HepG2 (cell line): ENCODE measurements around the gene MCC. TPM values are rescaled to one million over a fixed set of nuclear protein-coding genes. Genes with fewer than 3 reads are reported as not detected.

Experiments
- ATAC-seq: fragments of 200-7000 bp; cut with Tn5 transposase; 3 replicates; pipeline ENCODE4 v1.9.1; 2020; ENCODE audit warnings: mild to moderate bottlenecking, moderate library complexity
- BruUV-seq: library from RNA; stranded (reverse); fragments of 400-500 nt; replicated peaks from 2 replicates; lab custom pipeline; 2021; lab: Mats Ljungman, UMichigan
- CTCF ChIA-PET: fragments of 300-600 bp; formaldehyde crosslinking; extraction: SDS; loops from one replicate; lab custom pipeline; 2021; ENCODE audit warnings: low total read pairs, inconsistent platforms, low intra/inter-chr PET ratio; lab: Yijun Ruan, JAX
- POLR2A ChIA-PET: fragments of 350-600 bp; sonication (Branson Sonifier 250); formaldehyde crosslinking; loops from one replicate; lab custom pipeline; 2020; ENCODE audit warnings: antibody characterized with exemption, inconsistent platforms; lab: Yijun Ruan, JAX
- DNase-seq: peaks from one replicate; pipeline ENCODE4 v3.0.0-alpha.2; 2015; ENCODE audit warnings: low spot score
- FAIRE-seq: peaks from 3 replicates; lab custom pipeline; 2011; peaks lifted over from hg19 to GRCh38; lab: Jason Lieb, UNC
- H2AFZ ChIP-seq: one replicate; pipeline ENCODE4 v1.6.1; 2011; ENCODE audit warnings: low read length, inconsistent platforms
- H3K27ac ChIP-seq: fragments of 300-600 bp; 3 replicates; pipeline ENCODE4 v1.8.0; 2011; ENCODE audit warnings: mixed run types, mild to moderate bottlenecking, mixed read lengths, low read length, inconsistent platforms; ENCODE audit not compliant: insufficient read depth; ENCODE audit errors: extremely low read length
- H3K27me3 ChIP-seq, 2 experiments: fragments of 200-600 bp in 1 of 2; 2 replicates in 1 of 2; 3 replicates in 1 of 2; pipeline versions ENCODE4 v1.6.0 to v1.8.0; 2011; ENCODE audit warnings: low read length in 2 of 2, mild to moderate bottlenecking in 2 of 2, moderate library complexity in 2 of 2, inconsistent platforms in 1 of 2; ENCODE audit not compliant: insufficient read depth in 2 of 2, control insufficient read depth in 1 of 2
- H3K36me3 ChIP-seq, 2 experiments: fragments of 200-600 bp in 1 of 2; replicated peaks in 1 of 2; 2 replicates in 1 of 2; 3 replicates in 1 of 2; pipeline versions ENCODE4 v1.5.1 to v1.8.0; 2011; ENCODE audit warnings: low read length in 2 of 2, inconsistent platforms in 1 of 2; ENCODE audit not compliant: insufficient read depth in 2 of 2, control insufficient read depth in 1 of 2
- H3K4me1 ChIP-seq: 2 replicates; pipeline ENCODE4 v1.5.1; 2012; ENCODE audit warnings: low read length, inconsistent platforms; ENCODE audit not compliant: insufficient read depth
- H3K4me2 ChIP-seq: 2 replicates; pipeline ENCODE4 v1.6.0; 2011; ENCODE audit warnings: low read depth, low read length, inconsistent platforms
- H3K4me3 ChIP-seq, 3 experiments: fragments of 200-600 bp in 1 of 3; sonication (generic), shearing (Covaris generic) in 1 of 3; replicated peaks in 1 of 3; 2 replicates each; pipeline ENCODE4 v1.5.1; 2011 to 2016; ENCODE audit warnings: low read length in 3 of 3, inconsistent platforms in 2 of 3, low read depth in 2 of 3, mild to moderate bottlenecking in 2 of 3, control low read depth in 1 of 3, mixed read lengths in 1 of 3; ENCODE audit not compliant: insufficient read depth in 1 of 3
- H3K79me2 ChIP-seq: one replicate; pipeline ENCODE4 v1.6.1; 2011; ENCODE audit warnings: low read length, inconsistent platforms; ENCODE audit not compliant: insufficient read depth
- H3K9ac ChIP-seq: 2 replicates; pipeline ENCODE4 v1.6.0; 2011; ENCODE audit warnings: mild to moderate bottlenecking, low read depth, low read length, inconsistent platforms; ENCODE audit not compliant: insufficient read depth
- H3K9me3 ChIP-seq: 2 replicates; pipeline ENCODE4 v1.5.1; 2012; ENCODE audit warnings: mild to moderate bottlenecking, low read length
- H4K20me1 ChIP-seq: 2 replicates; pipeline ENCODE4 v1.6.0; 2011; ENCODE audit warnings: inconsistent platforms, mild to moderate bottlenecking, low read length, moderate library complexity; ENCODE audit not compliant: insufficient read depth
- GLI4 ChIP-seq: sonication (generic); formaldehyde crosslinking; IDR thresholded peaks from 2 replicates; pipeline ENCODE4 v1.5.1; 2020; ENCODE audit warnings: missing genetic modification reagents, mild to moderate bottlenecking, moderate library complexity, borderline replicate concordance
- KMT2B ChIP-seq: IDR thresholded peaks from 2 replicates; pipeline ENCODE4 v1.6.1; 2016; ENCODE audit warnings: missing genetic modification reagents, missing compliant biosample characterization
- RAD51 ChIP-seq: fragments of 450-650 bp; IDR thresholded peaks from 2 replicates; pipeline ENCODE4 v1.6.1; 2016; ENCODE audit warnings: borderline replicate concordance
- WGBS: methylation state at CpG from one replicate; pipeline ENCODE4 v1.1.6; 2017; ENCODE audit warnings: low lambda C conversion rate; 5-methylcytosine and 5-hydroxymethylcytosine counted together
- in situ Hi-C: cut with HindIII; loops from 2 replicates; pipeline ENCODE4 v1.10.0; 2017; ENCODE audit warnings: low pct_unique_long_range_greater_than_20kb; ENCODE audit not compliant: extremely low pct_ligation_motif_present
- intact Hi-C: fragments of 100-400 bp; cut with micrococcal nuclease; formaldehyde crosslinking; loops from one replicate; pipeline ENCODE4 v1.10.0; 2022; ENCODE audit not compliant: unreplicated experiment
- polyA plus RNA-seq, 8 experiments: library from polyadenylated mRNA; depleted of rRNA in 3 of 8; stranded (reverse) in 7 of 8; unstranded in 1 of 8; fragments of >200 nt; fragmentation: Illumina TruSeq in 4 of 8; extraction: Trizol in 4 of 8; gene quantifications; 2 replicates each; pipeline versions ENCODE4 v1.2.1 to v1.2.3, GENCODE V29; 2011 to 2016; ENCODE audit warnings: low read depth in 4 of 8, missing spikeins in 1 of 8, mixed read lengths in 1 of 8; ENCODE audit not compliant: insufficient read depth in 1 of 8
- total RNA-seq, 5 experiments: library from RNA; depleted of rRNA; stranded (reverse); fragments of >200 nt; fragmentation: Illumina TruSeq; extraction: Trizol; gene quantifications; 2 replicates each; pipeline ENCODE4 v1.2.3, GENCODE V29; 2016; ENCODE audit warnings: low read depth in 1 of 5
- TF ChIP-seq, protein P1 (sequence below): sonication (generic); formaldehyde crosslinking; IDR thresholded peaks from 2 replicates; pipeline ENCODE4 v1.4.0; 2020; ENCODE audit warnings: missing genetic modification reagents, borderline replicate concordance
- TF ChIP-seq, protein P2 (sequence below): sonication (generic); formaldehyde crosslinking; IDR thresholded peaks from 2 replicates; pipeline ENCODE4 v1.5.1; 2020; ENCODE audit warnings: missing genetic modification reagents, mild to moderate bottlenecking, borderline replicate concordance

MCC gene
- total and polyA plus RNA-seq, 2 of the 13 experiments (the other 11 are each of a cell fraction or from before 2014, with no cell fraction given) = 0.55 to 2.4 TPM

DNA sequence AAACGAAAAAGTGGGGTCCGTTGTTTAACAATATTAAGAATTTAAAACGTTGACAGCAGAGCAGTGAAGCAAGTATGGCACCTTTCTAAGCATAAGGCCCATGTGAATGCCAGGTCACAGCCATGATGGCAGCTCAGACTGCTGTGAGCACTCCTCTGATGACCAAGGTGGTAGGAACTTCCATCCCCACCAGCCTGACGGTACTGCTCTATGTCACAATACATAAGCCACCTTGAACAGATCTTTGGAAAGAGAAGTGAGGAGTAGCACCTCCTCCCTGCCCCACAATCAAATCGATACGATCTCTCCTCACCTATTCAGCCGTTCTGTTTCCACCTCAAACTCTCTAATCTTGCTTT, 405.7 kb downstream of the MCC start:
- in situ Hi-C loops (no loop called here), intact Hi-C loops (no loop called here)
- Histone ChIP-seq H2AFZ (no peak overlapping the region), H3K4me3 (no peak overlapping the region), H3K27me3 (no peaks in the 10 kb centered on the region), H3K27ac (no peak overlapping the region), H3K9me3 (no peaks in the 10 kb centered on the region), H3K79me2 (no peaks in the 10 kb centered on the region), H3K4me2 (no peak overlapping the region), H4K20me1 (no peaks in the 10 kb centered on the region), H3K9ac (no peak overlapping the region), H3K4me1 (no peaks in the 10 kb centered on the region), H3K36me3 (no peaks in the 10 kb centered on the region)
- POLR2A ChIA-PET = no interaction called here
- ATAC-seq (no peak), FAIRE-seq (no peak), DNase-seq (no peak)
- BruUV-seq = no TSS peak
- WGBS = 82% methylated on average over 6 of the region's 7 CpGs
- no peak for TF ChIP-seq RAD51
- no peak for TF ChIP-seq GLI4 (CRISPR knock-in tag)
- TF ChIP-seq, protein P1, sequence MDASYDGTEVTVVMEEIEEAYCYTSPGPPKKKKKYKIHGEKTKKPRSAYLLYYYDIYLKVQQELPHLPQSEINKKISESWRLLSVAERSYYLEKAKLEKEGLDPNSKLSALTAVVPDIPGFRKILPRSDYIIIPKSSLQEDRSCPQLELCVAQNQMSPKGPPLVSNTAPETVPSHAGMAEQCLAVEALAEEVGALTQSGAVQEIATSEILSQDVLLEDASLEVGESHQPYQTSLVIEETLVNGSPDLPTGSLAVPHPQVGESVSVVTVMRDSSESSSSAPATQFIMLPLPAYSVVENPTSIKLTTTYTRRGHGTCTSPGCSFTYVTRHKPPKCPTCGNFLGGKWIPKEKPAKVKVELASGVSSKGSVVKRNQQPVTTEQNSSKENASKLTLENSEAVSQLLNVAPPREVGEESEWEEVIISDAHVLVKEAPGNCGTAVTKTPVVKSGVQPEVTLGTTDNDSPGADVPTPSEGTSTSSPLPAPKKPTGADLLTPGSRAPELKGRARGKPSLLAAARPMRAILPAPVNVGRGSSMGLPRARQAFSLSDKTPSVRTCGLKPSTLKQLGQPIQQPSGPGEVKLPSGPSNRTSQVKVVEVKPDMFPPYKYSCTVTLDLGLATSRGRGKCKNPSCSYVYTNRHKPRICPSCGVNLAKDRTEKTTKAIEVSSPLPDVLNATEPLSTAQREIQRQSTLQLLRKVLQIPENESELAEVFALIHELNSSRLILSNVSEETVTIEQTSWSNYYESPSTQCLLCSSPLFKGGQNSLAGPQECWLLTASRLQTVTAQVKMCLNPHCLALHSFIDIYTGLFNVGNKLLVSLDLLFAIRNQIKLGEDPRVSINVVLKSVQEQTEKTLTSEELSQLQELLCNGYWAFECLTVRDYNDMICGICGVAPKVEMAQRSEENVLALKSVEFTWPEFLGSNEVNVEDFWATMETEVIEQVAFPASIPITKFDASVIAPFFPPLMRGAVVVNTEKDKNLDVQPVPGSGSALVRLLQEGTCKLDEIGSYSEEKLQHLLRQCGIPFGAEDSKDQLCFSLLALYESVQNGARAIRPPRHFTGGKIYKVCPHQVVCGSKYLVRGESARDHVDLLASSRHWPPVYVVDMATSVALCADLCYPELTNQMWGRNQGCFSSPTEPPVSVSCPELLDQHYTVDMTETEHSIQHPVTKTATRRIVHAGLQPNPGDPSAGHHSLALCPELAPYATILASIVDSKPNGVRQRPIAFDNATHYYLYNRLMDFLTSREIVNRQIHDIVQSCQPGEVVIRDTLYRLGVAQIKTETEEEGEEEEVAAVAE (CRISPR knock-in tag) = no peak
- TF ChIP-seq, protein P2, sequence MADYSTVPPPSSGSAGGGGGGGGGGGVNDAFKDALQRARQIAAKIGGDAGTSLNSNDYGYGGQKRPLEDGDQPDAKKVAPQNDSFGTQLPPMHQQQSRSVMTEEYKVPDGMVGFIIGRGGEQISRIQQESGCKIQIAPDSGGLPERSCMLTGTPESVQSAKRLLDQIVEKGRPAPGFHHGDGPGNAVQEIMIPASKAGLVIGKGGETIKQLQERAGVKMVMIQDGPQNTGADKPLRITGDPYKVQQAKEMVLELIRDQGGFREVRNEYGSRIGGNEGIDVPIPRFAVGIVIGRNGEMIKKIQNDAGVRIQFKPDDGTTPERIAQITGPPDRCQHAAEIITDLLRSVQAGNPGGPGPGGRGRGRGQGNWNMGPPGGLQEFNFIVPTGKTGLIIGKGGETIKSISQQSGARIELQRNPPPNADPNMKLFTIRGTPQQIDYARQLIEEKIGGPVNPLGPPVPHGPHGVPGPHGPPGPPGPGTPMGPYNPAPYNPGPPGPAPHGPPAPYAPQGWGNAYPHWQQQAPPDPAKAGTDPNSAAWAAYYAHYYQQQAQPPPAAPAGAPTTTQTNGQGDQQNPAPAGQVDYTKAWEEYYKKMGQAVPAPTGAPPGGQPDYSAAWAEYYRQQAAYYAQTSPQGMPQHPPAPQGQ = no peak
- no peak for TF ChIP-seq KMT2B (CRISPR knock-in tag)
- CTCF ChIA-PET = no interaction called here
